Tibial nerve (tissue), 3 donors: Measurements from ENCODE around the gene IGFBP3.

ENCODE experiments used
- POLR2A ChIP-seq, 2 donors: fragments of 450-650 bp; IDR thresholded peaks; one replicate each; pipeline ENCODE4 v1.6.1; 2017; ENCODE audit warnings: antibody characterized with exemption in 2 of 2, mild to moderate bottlenecking in 2 of 2, moderate library complexity in 2 of 2
- TF ChIP-seq, protein P1 (sequence below), 5 experiments: fragments of 200-600 bp in 3 of 5; fragments of 450-650 bp in 2 of 5; sonication (generic) in 3 of 5; IDR thresholded peaks; one replicate each; pipeline ENCODE4 v1.5.1; 2016 to 2019; ENCODE audit warnings: antibody characterized with exemption in 5 of 5, mild to moderate bottlenecking in 3 of 5, moderate library complexity in 2 of 5

GRCh38 chr7:45957721-45958120 is 36.6 kb upstream of the IGFBP3 start:
- TF ChIP-seq POLR2A (IDR thresholded peaks at IDR 0.05) = no peak
- TF ChIP-seq, protein P1, sequence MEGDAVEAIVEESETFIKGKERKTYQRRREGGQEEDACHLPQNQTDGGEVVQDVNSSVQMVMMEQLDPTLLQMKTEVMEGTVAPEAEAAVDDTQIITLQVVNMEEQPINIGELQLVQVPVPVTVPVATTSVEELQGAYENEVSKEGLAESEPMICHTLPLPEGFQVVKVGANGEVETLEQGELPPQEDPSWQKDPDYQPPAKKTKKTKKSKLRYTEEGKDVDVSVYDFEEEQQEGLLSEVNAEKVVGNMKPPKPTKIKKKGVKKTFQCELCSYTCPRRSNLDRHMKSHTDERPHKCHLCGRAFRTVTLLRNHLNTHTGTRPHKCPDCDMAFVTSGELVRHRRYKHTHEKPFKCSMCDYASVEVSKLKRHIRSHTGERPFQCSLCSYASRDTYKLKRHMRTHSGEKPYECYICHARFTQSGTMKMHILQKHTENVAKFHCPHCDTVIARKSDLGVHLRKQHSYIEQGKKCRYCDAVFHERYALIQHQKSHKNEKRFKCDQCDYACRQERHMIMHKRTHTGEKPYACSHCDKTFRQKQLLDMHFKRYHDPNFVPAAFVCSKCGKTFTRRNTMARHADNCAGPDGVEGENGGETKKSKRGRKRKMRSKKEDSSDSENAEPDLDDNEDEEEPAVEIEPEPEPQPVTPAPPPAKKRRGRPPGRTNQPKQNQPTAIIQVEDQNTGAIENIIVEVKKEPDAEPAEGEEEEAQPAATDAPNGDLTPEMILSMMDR (IDR thresholded peaks at IDR 0.05) = no peak
